KBM-7 (cell line): ENCODE results near the gene SLC19A1.
"Not testable (repeated sequence)": the region's sequence is repeated elsewhere in the genome, so short reads cannot be mapped to it uniquely, and the experiment has no call there.

Experiments
- DNase-seq: peaks from one replicate; pipeline ENCODE4 v3.0.0-alpha.2; 2015
- in situ Hi-C: fragments of 300-500 bp; cut with MboI; formaldehyde crosslinking; loops from 2 replicates; pipeline ENCODE4 v1.14.3; 2020; ENCODE audit warnings: low sequenced_read_pairs, low pct_unique_long_range_greater_than_20kb, mixed read lengths

SLC19A1 gene

DNA sequence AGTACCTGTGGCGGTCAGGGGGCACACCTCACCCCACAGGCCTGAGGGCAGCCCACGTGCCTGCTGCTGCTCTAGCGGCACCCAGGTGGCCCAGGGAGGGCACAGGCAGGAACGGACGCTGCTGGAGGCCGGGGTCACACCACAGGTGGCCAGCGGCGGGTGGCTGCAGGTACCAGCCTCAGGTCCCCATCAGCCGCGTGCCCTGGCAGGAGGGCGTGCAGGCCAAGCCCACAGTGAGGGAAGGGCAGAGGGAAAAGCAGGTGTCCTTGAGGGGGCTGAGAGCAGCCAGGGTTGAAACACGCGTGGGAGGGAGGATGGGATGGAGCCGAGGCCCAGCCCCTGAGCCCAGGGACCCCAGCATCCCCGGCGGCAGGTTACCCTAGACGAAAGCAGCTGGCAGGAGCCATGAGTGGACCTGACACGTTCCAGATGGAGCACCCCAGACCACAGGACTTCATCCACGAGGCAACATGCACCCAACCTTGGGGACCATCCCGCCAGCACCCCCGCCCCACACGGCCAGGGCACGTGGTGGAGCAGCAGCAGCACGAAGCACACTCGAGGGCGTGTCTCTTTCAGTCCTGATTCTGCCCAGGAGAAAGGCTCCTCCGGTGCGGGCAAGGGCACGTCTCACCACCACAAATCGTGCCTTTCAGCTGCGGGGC, 3.7 kb downstream of the SLC19A1 start:
- DNase-seq = no peak
- in situ Hi-C loops = no loop called here

DNA sequence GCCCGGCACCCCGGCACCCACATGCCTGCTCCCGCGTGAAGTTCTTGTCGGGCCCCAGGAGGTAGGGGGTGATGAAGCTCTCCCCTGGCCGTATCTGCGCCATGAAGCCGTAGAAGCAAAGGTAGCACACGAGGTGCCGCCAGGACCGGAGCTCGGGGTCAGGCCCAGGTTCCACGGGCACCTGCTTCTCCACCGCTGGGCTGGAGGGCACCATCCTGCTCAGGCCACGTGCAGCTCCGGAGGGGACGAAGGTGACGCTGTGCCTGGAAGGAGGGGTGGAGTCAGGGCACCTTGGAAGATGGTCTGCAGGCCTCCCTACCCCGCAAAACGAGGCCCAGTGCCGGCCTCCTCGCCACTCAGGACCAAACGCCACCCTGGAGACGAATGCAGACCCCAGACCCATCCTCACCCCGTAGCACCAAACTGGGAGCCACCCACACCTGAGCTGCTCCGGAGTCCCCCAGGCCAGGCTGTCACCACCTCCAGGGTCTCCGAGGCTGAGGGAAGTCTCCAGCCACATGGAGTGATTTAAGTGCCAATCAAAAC, 4.4 kb downstream of the SLC19A1 start:
- no peak for DNase-seq
- in situ Hi-C loops = no loop called here

DNA sequence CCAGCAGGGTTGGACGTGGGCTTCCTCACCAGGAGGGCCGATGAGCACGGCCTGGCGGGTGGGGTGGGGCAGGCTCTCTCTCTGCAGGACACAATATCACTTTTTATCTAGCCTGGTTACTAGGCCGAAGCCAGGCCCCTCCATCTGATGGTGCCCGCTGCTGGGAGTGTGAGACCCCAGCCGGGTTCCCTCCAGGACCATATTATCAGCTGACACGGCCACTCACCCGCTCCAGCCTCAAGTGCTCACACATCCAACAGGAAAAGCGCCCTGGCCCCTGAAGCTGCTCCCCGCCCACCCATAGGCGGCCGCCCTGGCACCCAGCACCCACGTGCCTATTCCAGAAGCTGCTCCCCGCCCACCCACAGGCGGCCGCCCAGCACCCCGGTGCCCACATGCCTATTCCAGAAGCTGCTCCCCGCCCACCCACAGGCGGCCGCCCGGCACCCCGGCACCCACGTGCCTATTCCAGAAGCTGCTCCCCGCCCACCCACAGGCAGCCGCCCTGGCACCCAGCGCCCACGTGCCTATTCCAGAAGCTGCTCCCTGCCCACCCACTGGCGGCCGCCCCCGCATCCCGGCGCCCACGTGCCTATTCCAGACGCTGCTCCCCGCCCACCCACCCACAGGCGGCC, 5.0 kb downstream of the SLC19A1 start:
- no peak for DNase-seq
- in situ Hi-C loops = no loop called here

DNA sequence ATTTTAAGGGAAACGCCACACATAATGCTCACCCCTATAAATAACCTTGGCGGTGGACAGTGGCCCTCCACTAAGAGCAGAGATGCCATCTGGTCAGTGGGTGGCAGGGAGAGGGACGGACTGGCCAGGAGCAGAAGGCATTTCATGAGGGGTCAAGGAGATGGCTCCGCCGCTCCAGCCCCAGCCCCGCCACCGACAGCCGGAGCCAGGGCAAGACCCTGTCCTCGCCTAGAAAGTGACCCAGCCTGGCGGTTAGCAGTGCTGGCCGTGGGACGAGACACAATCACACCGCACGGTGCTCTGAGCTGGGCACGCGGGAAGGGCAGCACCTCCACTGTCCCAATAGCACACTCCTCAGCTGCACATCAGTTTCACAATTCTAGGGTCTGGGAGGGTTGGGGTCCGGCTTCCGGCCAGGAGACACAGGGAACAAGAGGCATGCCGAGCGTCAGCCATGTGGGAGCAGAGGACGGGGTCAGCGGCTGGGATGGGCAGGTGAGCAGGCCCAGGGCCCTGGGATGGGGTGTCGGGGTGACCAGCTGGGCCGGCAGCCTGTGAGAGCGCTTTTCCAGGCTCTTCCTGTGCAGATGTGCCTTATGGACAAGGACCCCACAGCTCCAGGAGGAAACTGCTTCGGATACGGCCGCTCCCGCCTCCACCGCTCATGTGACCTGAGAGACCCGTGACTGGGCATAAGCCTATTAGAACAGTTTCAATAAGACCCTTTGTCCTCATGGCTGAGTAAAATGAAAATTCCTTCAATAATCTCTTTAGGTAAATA, 5.7 kb downstream of the SLC19A1 start:
- DNase-seq = no peak
- in situ Hi-C loops = no loop called here

DNA sequence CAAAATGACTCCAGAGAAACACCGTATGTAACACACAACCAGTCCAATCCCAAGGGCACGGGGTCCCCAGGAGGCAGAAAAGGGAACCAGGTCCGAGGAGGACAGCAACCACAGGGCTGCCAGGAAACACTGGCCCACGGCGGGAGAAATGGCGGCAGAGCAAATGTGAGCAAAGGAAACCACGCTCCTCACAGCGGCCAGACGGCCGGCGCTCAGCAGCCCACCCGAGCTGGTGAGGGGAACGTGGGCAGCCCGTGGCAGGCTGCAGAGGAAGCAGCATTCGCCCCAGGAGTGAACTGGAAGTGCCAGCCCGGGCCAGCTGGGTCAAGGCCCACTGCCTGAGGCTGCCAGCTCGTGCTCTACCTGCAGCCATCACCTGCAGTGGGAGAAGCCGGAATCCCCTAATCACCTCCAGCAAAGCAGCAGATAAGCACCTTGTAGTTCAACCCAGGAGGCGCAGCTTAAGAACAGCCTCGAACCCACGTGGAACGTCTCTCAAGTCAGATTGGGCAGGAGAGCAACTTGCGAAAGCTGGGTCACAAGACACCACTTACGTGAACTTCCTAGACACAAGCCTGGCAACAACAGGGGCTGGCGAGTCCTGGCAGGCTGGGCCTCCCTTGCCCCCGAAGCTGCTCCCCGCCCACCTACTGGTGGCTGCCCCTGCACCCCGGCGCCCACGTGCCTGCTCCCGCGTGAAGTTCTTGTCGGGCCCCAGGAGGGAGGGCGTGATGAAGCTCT, 6.7 kb downstream of the SLC19A1 start:
- peak; percentile 26 for DNase-seq
- in situ Hi-C loops = no loop called here

DNA sequence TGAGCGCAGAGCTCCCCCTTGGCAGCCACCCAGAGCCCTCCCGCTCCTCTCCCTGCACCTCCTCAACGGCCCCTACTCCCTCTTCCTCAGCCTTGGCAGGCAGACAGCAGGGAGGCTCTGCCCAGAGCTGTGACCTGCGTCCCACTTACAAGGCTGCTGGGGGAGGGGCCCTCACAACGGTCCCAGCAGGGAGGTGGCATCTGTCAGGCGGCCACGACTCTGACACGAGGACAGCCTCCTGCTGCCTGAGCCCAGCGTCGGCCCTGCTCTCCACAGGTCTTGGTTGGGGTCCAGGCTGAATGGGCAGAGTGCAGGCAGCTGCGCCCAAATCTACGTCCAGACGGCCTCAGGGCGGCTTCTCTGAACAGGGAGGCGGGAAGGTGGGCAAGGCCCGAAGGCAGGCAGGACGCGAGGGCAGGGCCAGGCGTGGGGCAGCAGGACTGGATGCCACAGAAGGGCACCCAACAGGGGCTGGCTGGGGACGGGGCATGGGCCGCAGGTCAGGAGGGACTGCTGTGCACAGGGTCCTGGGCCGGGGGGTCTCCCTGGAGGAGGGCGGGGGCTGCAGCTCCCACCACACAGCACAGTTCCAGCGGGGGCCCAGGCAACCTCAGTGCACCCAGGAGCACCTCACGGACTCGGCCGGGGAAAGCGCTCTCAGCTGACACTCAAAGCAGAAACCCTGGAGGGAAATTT, 7.5 kb downstream of the SLC19A1 start:
- DNase-seq = peak; percentile 55
- in situ Hi-C loops = no loop called here

DNA sequence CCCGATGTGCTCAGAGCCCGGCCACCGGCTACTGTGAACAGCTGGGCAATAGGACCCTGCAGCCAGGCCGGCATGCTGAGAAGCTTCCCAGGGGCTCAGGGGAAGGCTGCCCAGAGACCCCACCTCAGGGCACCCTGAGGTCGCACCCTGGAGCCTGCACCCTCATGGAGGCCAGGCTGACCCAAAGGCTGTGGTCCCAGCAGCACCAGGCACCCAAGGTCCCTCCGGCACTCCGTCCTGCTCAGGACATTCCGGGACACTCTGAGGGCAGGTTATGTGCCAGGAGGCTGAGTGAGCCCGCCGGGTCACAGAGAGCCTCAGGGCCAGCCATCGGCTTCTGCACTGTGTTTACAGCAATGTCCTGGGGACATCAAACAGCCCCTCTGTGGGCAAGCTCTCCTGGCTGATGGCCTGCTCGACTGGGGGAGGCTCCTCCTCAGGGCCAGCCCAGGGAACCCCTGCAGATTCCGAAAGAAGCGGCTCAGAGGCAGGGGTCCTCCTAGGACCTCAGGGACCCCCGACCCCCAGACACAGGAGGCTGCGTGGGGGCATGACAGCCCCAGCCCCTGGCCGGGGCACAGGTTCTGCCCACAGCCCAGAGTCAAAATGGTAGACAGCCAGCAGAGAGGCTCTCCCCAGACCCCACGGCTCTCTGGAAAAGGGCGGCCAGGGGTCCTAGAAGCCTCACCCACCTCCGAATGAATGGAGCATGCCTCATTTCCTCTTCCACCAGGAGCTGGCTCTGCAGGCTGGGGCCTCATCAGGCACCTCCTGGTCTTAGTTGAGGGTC, 8.2 kb downstream of the SLC19A1 start:
- no peak for DNase-seq
- in situ Hi-C loops = no loop called here

DNA sequence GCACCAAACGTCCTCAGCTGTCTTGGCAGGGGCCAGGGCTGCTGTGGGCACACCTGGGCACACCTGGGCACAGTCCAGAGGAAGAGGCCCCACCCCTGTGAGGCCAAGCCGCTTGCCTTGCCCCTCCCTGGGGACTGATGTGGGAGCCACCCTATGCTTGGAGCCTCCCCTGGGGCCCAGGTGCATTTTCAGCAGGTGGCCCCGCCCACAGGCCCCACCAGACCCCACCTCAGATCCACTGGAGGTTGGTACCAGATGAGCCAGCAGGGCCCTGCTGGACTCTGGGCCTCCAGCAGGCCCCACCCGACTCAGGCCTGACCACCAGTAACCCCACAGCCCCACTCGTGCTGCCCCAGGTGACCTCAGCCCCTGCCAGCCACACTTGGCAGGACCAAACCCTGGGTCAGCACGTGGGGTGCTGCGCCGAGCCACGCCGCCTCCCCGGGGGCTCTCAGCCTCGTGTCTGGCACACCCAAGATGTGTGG, 8.8 kb downstream of the SLC19A1 start:
- in situ Hi-C loops = no loop called here
- DNase-seq = no peak

DNA sequence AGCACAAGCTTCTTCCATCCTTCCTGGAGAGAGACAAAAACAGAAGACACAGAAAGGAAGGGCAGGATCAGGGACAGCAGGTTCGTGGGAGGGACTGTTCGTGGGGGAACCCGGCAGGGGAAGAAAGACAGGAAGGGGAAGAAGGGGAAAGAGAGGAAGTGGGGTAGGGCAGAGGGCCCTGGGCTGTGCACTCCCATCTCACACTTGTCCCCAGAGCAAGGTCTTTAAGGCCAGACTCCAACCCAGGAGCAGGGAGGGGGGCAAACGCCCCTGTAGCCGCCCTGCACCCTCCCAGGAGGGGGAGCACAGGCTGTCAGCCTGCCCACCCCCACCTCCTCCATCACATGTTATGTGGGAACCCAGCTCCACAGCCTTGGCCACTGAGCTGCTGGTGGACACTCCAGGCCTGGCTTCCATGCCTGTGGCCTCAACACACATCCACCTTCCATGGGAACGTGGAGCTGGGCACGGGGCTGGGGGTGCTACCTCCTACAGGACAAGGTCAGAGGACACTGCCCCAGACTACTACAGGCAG, 9.3 kb downstream of the SLC19A1 start:
- in situ Hi-C loops = no loop called here
- peak; percentile 69 for DNase-seq

DNA sequence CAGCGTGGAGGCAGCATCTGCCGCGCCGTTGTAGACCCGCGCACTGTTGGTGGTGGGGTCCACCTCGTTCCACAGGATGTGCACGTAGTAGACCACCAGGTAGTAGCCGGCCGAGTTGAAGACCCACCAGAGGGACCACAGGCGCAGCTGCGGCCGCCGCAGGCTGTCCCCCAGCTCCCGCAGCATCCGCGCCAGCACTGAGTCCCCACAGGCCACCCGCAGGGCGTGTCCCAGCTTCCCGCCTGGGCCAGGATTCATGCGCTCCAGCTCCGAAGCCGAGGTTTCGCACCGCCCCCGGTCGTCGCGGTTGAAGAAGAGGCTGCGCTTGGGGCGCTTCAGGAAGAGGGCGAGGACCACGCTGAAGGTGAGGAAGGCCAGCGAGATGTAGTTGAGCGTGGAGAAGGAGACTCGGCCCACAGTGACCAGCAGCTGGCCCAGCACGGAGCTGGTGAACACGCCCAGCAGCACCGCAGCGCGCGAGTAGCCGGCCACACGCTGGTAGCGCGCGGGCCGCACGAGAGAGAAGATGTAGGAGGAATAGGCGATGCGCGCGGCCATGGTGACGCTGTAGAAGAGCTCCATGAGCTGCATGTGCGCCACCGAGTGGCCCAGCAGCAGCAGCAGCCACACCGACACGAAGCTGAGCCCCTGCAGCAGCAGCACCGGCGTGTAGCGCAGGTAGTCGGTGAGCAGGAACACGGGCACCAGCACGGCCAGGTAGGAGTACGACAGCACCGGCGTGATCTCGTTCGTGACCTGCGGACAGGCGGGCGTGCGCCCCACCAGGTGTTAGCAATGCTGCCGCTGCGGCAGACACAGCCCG, 10.6 kb downstream of the SLC19A1 start:
- DNase-seq = no peak
- in situ Hi-C loops = no loop called here

DNA sequence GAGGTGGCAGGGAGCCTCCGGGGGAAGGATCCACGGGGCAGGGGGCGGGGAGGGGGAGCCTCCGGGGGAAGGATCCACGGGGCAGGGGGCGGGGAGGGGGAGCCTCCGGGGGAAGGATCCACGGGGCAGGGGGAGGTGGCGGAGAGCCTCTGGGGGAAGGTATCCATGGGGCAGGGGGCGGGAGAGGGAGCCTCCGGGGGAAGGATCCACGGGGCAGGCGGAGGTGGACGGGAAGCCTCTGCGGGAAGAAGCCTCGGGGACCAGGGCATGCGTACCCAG, 11.2 kb downstream of the SLC19A1 start:
- DNase-seq, in situ Hi-C loops: not testable (repeated sequence)

DNA sequence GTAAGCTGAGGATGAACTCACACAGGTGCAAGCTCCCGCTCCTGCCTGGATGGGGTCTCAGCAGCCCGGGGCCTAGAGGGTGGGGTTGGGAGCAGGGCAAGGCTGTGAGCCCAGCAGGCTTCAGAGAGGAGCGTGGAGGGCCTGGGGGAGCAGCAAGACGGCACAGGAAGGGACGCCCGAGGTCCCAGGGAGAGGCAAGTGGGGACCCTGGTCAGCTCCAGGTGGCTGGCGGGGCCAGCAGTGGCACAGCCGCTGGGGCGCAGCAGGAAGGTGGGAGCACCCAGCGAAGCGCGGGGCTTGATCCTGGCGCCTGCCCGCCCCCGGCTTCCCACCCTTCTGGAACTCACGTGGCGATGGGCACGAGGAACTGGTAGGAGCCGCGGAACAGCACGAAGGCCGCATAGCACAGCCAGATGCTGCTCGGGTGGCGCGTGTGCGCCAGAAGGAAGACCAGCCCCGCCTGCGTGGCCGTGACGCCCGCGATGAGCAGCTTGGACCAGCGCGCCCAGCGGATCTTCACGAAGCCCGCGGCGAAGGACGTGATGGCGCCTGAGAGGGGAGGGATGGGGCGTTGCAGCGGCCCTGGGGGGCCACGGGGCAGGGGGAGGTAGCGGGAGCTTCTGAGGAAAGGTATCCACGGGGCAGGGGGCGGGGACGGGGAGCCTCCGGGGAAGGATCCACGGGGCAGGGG, 11.7 kb downstream of the SLC19A1 start:
- no peak for DNase-seq
- in situ Hi-C loops = no loop called here

DNA sequence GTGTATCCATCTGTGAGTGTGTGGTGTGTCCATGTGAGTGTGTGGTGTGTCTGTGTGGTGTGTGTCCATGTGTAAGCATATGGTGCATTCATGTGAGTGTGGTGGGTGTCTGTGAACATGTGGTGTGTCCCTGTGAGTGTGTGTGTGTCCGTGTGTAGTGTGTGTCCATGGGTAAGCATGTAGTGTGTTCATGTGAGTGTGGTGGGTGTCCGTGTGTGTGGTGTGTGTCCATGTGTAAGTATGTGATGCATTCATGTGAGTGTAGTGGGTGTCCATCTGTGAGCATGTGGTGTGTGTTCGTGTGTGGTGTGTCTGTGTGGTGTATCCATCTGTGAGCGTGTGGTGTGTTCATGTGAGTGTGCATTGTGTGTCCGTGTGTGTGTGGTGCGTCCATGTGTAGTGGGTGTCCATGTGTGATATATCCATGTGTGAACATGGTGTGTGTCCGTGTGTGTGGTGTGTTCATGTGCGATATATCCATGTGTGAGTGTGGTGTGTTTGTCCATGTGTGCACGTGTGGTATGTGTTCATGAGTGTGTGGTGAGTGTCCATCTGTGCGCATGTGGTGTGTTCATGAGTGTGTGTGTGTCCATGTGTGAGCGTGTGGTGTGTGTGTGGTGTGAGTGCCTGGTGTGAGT, 12.3 kb downstream of the SLC19A1 start:
- in situ Hi-C loops = no loop called here
- no peak for DNase-seq

DNA sequence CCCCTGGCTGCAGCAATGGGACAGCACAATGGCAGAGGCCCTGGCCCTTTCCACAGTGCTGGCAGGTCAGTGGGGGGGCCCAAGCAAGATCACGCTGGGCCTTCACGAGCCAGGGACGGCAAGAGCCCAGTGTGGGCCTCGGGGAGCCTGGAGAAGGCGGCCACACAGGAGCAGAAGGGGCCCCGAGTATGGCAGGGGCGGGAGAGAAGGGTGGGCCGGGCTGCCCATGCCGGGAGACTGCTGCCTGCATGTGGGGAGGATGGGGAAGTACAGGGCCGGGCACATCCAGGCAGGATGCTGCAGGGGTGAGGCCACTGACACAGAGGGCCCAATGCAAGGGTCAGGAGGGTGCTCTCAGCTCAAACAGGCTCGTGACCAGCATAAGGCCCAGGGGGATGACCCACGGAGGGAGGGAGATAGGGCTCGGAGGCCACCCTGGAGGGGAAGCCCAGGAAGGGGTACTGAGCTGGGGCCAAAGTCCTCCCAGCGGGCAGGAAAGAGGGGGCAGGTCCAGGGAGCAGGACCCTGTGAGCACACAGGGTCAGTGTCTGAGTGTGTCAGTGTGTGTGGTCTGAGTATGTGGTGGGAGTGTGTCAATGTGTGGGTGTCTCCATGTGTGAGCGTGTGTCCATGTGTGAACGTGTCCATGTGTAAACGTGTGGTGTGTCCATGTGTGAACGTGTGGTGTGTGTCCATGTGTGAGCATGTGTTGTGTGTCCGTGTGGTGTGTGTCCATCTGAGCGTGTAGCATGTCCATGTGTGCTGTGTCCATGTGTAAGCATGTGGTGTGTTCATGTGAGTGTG, 13.1 kb downstream of the SLC19A1 start:
- in situ Hi-C loops = no loop called here
- DNase-seq = no peak

DNA sequence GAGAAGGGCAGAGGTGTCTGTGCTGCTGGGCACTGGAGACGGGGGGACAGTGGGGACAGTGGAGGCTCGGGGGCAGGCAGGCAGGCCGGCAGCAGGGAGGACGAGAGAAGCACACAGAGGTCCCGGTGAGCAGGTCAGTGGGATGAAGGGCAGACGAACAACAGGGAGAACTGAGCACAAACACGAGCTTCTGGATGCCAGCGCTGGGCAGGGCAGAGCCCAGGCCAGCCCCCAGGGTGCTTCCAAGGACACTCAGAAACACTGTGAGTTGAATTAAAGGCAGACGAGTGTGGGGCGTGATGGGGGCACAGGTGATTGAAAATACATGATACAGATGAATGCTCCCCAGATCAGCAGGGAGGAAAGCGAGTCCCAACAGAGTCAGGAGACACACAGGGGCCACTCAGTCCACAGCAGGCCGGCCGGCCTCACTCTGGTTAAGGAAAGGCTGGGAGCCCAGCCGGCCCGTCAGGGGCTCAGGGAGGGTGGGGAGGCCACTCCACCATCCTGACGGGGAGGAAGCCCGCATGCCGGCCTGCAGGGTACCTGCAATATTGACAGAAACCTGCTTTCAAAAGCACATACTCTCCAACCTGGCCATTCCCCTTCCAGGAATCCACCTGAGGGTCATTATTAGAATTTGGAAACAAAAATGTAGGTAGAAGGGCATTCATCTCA, 14.1 kb downstream of the SLC19A1 start:
- DNase-seq = no peak
- in situ Hi-C loops = no loop called here
